HL-60/S4 (cell line): ENCODE results near the gene PPP1CC.
"Not testable (repeated sequence)": the region's sequence is repeated elsewhere in the genome, so short reads cannot be mapped to it uniquely, and the experiment has no call there.

Experiments
- in situ Hi-C: fragments of 300-500 bp; cut with MboI; formaldehyde crosslinking; loops from 2 replicates; pipeline ENCODE4 v1.14.3; 2022; ENCODE audit warnings: low sequenced_read_pairs

Gene PPP1CC

DNA sequence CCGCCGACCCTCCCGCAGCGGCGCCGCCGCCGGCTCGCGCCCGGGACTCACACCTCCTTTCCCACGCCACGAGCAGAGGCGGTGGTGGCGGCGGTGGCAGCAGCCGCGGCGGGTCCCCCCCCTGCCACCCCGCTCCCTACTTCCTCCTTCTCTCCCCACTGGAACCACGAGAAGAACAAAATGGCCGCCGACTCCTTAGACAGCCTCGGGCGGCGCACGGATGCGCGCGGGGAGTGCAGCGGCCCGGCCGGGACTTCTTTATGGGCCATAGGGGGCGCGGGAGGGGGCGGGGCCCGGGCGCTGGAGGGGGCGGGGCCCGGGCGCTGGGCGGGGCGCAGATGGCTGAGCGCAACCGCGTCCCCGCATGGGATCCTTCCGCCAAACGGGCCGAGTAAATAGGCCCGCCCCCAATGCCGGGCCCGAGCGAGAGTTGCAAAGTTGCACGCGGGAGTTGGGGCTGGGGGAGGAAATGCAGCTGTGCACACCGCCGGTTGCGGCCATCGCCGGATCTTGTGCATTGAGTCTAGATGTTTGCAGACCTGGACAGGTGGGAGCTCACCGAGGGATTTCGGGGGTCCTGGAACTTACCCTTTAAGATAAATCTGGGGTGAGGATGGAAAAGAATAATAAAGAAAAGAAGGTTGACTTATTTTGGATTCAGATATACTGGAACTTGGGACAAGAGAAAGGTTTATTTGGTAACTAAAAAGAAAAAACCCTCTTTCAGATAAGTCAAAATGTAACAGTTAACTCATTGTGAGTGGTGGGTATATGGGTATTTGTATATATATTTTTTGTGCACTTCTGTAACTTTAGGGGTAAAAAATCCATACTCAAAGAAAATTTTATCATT lies at the start of gene PPP1CC:
Gene PPP1CC, minus strand, starts transcription at position 174 of the 853 bp plus-strand sequence. CDS start 184 bp downstream, outside the sequence.
- in situ Hi-C loops, result no loop called here

DNA sequence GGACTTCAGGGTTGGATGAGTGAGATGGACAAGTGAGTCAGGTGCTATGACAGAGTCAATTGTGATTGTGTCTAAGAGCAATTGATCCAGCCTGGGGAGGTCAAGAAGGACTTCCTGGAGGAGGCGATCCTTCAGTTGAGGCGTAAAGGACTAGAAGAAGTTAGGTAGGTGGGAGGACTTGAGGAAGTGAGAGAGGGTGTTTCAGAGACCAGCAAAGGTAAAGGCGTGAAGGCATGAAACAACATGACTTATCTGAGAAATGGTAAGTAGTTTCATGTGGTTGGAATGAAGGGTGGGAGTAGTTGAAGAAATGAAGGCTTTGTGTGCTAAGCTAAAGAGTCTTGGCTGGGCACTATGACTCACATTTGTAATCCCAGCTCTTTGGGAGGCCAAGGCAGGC lies 48.9 kb upstream of the PPP1CC start:
- in situ Hi-C loops, result no loop called here

DNA sequence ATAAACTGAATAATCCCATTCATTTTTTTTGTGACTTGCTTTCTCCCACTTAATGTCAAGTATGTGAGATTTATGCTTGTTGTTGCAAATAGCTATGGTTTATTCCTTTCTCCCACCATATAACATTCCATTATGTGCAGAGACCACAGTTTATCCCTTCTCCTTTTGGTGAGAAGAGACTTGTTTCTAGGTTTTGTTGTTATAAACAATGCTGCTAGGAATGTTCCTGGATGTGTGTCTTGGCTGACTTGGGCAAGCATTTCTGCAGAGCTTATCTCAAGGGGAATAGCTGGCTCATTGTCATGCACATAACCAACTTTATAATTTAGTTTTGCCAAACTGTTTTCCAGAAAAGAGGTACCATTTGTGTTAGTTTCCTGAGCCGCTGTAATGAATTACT lies 47.6 kb upstream of the PPP1CC start:
- in situ Hi-C loops, result no loop called here

DNA sequence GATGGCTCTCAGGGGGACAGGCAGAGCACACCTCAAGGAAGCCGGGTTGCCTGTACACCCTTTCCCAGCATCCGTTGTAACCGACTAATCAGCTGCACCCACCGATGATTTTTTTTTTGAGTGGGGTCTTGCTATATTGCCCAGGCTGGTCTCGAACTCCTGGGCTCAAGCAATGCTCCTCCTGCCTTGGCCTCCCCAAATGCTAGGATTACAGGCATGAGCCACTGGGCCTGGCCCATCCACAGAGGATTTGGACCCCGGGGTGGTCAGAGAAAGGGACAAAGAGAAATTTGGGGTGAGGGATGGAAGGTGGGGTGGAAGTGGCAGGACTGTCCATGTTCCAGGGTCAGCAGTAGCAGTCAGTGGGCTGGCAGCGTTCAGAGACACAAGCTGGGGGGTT lies 43.3 kb upstream of the PPP1CC start:
- in situ Hi-C loops, result no loop called here

GRCh38 chr12:110785240-110785639 lies 42.5 kb upstream of the PPP1CC start:
- in situ Hi-C loops, result no loop called here

GRCh38 chr12:110782922-110783321 lies 40.2 kb upstream of the PPP1CC start:
- in situ Hi-C loops, result no loop called here

DNA sequence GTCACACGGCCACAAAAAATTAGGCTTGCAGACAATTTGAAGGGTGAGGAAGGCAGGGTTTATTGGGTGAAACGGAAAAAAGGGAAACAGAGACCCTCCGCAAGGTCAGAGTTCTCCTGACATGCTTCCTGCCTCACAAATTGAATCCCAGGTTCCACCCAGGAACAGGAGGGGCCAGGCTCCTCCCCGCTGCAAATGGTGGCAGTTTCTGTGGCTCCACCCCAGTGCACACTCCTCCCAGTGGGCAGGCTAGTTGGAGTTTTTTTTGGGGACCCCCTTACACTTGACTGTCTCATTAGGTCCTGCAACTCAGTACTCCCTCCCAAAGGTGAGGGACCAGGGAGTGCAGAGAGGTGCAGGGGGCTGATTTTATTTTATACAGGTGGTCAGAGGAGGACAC lies 39.4 kb upstream of the PPP1CC start:
- in situ Hi-C loops, result no loop called here

DNA sequence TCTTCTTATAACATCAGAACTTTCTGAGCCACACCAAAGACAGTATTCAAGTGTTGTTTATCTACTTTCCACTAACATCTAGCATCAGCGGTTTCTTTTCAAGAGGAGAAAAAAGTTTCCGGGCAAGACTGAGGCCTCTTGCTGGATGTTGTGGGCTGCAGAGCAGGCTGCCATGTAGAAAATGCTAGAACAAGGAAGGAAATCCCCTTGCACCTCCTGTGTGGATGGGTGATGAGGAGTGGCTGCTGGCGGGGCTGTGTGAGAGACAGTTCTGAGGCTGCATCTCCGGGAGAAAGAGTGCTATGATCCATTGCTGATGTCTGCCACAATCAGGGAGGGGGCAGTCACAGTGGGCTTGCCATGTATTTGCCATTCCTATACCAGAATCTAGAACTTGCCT lies 37.8 kb upstream of the PPP1CC start:
- in situ Hi-C loops, result no loop called here

DNA sequence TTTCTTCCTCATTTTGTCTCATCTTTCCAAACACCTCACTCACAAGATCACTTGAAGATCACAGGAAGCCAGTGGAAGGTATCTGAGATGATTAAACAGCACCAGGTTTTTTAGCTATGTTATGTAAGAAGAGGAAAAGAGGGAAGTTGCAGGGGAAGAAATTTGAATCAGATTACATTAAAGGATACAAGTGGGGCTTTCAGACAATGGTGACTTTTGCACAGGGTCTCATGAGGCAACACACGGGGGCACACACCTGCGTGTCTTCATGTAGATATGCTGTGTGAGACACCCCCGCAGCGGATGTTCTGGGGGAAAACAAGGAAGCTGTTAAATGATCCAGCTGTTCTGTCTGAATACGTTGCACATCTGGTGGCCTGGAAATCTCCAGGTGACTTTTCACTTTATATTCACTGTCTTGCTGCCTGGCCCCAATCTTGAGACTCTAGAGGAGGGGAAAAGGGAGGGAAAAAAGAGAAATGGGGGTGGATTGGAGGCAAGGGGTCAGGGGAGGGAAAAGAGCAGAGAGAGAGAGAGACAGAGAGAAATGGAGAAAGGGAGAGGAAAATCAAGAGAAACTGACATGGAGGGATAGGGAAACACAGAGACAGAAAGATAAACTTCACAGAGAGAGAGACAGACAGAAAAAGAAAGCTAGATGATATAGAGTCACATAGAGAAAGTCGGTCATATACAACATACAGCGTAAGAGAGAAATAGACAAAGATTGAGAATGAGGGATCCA lies 36.3 kb upstream of the PPP1CC start:
- in situ Hi-C loops, result no loop called here

GRCh38 chr12:110776410-110776809 lies 33.7 kb upstream of the PPP1CC start:
- in situ Hi-C loops, result no loop called here

DNA sequence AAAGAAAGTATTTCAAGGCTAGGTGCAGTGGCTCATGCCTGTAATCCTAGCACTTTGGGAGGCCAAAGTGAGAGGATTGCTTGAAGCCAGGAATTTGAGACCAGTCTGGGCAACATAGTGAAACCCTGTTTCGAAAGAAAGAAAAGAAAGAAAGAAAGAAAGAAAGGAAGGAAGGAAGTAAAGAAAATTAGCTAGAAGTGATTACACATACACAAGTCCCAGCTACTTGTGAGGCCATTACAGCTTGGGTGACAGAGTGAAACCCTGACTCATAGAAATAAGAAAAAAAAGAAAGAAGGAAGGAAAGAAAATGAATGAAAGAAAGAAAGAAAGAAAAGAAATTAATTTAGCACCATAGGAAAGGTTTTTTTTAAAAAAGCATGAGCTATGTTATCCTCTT lies 33.3 kb upstream of the PPP1CC start:
- in situ Hi-C loops, result no loop called here

- in situ Hi-C loops, result no loop called here
Observed at GRCh38 chr12:110774824-110775223, 32.1 kb upstream of the PPP1CC start.

GRCh38 chr12:110768960-110769359 lies 26.3 kb upstream of the PPP1CC start:
- in situ Hi-C loops, result no loop called here

DNA sequence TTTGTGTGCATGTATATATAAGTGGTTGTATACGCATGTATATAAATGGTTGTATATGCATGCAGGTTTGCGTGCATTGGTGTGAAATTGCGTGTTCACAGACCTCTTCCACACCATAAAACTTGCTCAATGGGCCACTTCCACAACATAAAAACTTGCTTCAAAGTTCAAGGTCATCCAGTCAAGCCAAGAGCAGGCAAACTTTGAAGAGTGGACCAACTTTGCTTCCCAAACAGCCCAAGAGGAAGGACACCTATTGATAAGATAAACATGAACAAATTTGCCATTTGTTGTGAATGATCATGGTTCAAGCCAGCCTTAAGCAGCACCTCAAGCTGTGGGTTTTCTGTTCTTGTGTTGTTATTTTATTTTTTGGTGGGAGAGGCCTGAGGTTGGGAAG lies 25.2 kb upstream of the PPP1CC start:
- in situ Hi-C loops, result no loop called here

- in situ Hi-C loops, result no loop called here
Observed at GRCh38 chr12:110766311-110767154, 23.8 kb upstream of the PPP1CC start.

DNA sequence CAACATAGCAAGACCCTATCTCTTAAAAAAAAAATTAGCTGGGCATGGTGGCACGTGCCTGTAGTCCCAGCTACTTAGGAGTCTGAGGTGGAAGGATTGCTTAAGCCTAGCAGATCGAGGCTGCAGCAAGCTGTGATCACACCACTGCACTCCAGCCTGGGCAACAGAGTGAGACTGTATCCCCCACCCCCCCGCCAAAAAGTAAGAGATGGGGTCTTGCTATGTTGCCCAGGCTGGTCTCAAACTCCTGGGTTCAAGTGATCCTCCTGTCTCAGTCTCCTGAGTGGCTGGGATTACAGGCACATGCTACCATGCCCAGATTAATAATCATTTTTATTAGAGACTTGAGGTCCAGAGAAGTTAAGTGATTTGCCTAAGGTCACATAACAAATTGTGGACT lies 22.9 kb upstream of the PPP1CC start:
- in situ Hi-C loops, result not testable (repeated sequence)

DNA sequence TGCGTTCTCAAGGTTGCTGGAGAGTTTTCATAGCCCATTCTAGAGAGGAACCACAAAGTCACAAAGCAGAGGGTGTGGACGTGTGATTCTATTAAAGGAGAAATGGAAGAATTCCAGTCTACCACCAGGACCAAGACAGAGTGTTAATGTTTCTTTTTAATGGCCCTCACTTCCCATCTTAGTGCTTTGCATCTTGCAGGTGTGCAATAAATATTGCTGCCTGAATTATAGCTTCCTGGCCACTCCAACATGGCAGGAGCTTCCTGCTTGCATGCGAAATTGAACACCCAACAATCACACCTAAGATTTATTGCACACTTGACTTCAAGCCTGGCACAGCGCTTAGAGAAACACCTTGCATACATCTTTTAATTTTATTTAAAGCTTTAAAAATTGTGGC lies 22.4 kb upstream of the PPP1CC start:
- in situ Hi-C loops, result no loop called here

GRCh38 chr12:110763583-110763982 lies 20.9 kb upstream of the PPP1CC start:
- in situ Hi-C loops, result no loop called here

- in situ Hi-C loops, result no loop called here
Observed at GRCh38 chr12:110762891-110763290, 20.2 kb upstream of the PPP1CC start.

- in situ Hi-C loops, result no loop called here
Observed at GRCh38 chr12:110760204-110760609, 17.5 kb upstream of the PPP1CC start.

DNA sequence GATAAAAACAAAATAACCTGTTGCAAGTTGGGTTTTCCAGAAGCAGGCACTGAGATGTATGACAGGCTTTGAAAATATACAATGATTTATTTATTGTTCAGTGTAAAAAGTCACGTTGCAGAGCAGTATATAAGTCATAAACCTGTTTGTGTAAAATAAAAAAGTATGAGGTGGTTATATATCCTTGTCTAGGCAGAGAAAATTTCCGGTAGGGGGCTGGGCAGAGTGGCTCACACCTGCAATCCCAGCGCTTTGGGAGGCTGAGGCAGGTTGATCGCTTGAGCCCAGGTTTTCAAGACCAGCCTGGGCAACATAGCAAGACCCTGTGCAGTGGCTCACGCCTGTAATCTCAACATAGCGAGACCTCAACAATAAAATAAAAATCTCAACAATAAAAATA lies 16.2 kb upstream of the PPP1CC start:
- in situ Hi-C loops, result no loop called here
